HS-5 (cell line): ENCODE measurements around the gene SCUBE3.

ENCODE experiments used
- DNase-seq: peaks from one replicate; pipeline ENCODE4 v3.0.0-alpha.2; 2012; ENCODE audit warnings: low read depth

Gene SCUBE3

DNA sequence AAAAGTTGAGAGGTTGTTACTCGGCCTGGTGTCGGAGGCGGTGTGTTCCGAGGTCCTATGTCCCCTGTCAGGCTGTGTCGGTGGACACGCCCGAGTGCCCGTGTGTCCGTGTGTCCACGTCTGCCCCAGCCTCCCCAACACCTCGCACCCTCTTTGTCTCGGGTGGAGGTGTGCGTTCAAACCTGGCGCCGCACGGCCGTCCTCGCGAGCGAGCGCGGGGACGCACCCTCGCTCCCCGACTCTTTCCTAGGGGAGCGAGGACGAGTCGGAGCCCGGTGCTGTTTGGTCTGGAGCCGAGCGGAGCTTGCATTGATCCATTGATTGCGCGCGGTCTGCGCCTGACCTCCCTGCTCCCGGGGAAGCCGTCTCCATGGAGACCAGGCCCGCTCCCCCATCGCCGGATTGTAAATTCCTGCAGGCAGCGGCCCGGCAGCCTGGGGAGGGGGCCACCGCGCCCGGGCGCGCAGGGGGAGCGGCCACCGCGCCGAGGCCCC lies 411 bp upstream of the SCUBE3 start:
- DNase-seq, result no peak

DNA sequence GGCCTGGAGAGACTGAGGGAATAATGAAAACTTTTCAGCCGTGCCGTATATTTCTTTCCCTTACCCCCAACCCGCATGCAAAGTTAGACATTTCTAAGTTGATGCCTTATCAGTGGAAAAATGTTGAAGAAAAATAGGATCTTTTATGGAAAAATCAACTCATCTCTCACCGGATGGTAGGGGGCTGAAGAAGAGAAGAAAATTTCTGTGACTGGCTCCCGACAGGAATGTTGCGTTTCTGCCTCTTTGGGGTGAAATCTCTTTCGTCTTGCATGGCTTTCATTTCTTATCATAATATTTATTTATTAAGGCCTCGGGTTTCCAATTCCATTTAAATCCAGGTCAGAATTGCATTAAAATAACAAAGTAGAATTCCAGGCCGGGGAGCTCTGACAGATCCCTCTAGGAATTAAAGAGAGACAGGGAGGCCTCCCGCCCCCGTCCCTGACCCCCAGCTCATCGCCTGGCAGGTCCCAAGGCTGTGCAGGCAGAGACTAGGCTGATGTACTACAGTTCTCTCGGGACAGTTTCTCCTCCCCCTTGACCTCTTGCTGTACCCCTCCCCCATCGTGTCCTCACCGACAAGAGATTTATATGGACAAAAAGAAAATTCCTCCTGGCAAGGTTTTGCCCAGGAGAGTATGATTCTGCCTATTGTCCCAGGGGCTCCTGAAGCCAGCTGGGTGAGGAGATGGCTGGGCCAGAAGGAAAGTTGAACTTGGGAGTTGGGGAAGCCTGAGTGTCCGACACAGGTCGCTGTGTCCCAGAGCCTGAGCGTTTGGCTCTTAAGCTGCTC lies 1.3 kb downstream of the SCUBE3 start:
- no peak for DNase-seq

DNA sequence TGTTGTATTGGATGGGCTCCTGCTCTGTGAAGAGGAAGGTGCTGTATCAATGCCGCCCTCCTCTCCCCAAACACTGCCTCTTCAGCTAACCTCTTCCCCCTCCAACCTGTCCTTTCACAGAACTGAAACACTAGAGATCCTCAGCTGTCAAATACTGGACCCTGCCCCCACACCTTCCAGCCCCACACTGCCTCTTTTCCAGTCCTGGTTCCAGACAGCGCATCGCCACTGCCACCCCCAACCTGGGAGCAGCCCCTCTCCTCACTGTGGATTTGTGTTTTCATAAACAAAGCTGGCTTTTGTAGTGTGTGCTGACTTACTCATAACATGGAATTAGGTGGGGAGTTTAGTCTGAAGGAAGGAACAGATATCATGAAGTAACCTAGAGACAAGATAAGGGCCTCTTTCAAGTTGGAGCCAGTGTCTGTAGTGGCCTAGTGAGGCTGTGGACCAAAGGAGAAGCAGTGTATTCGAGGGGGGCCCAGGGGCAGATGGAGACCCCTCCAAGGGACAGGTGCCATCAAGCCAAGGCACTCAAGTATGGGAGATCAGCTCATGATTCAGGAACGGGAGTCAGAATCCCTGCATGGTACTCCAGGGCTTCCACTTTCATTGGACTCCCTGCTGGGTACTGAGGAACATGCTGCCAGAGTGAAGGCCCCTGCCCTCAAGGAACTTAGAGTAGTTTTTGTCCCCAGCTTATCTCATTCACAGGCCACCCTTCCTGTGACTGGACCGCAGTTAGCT lies 2.1 kb downstream of the SCUBE3 start:
- DNase-seq, result no peak

DNA sequence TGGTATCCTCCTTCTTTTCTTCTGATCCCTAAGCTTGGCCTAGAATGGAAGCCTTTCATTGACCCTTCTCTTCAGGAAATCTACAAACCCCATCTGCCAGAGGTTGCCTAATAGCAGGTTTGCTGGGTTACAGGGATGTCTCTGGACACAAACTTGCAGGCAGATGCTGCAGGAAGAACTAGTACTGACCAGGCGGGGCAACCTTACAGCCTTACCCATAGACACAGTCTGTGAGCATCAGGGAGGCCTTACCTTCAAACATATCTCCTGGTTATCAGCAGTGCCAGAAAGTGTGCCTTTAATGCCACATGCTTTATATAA lies 2.6 kb downstream of the SCUBE3 start:
- DNase-seq, result no peak

DNA sequence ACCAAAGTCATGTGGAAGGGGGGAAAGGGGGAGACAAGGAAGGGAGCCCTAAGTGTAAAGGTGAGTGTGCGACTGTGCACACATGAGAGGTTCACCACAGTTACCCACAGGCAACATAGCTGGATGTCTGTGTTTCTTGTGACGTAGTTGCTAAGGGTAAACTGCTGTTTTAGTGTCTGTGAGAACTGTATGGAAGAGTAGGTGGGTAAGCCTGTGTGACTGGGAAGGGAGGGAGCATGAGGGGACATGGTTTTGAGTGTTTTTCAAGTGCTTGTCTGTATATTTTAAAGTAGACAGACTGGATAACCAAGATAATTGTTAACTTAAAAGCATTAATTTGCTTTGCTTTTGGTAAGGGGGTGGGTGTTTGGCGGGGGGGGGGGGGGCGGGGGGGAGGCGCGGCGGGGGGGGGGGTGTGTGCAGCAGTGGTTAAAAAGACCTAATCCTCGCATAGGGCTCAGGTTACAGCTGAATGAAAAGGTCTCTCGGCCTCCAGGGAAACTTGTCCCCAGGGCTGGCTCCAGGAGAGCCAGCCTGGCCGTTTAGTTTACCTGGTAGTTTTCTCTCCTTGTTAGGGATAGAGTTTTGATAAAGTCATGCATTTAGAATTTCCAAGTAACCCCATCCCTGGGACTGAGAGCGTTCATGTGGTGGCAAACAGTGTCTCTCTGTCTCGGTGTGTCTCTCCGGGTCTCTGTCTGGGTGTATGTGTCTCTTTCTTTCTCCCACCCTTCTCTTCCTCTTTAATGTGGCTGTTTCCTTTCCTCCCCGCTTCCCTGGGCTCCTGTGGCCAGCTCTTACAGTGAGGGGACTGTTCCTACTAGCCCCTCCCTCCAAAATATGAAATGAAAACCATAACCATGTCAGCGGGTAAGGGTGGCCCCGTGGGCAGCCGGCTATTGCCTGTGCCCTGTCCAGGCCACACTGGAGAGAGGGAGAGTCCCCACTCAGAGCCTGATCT lies 3.4 kb downstream of the SCUBE3 start:
- DNase-seq, result no peak

DNA sequence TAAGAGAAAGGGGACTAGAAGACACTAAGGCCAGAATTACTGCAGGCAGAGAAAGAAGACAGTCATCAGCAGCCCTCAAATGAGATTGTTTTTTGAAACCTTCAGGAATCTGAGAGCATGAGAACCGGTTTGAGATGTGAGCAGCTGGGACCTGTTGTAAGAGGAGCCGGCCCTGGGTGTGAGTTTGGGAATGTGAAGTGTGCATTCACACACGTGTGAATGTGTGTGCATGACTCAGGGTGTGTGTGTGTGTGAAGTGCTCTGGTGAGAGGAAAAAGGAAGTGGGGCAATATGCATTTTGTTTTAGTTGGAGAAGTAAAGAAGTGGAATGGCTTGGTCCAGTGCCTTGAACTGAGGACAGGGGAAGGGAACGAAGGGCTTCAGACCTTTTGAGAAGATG lies 4.3 kb downstream of the SCUBE3 start:
- no peak for DNase-seq

DNA sequence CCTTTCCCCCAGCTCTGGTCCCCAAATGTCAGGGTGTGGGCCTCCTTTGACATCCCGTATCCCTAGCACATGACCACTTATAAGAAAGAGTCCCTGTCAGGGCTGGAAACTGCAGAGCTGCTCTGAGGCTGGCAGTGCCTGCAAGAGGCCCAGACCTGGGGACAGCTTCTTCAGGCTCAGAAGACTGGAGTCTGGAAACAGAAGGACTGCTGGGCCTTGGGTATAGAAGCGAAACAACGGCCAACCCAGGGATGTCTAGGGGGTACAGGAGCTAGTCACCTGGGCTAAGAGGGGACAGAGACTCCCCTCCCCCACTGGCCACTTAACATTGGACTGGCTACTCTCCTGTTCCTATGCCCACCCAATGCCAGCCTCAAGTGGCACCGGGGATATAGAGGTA lies 4.7 kb downstream of the SCUBE3 start:
- no peak for DNase-seq

DNA sequence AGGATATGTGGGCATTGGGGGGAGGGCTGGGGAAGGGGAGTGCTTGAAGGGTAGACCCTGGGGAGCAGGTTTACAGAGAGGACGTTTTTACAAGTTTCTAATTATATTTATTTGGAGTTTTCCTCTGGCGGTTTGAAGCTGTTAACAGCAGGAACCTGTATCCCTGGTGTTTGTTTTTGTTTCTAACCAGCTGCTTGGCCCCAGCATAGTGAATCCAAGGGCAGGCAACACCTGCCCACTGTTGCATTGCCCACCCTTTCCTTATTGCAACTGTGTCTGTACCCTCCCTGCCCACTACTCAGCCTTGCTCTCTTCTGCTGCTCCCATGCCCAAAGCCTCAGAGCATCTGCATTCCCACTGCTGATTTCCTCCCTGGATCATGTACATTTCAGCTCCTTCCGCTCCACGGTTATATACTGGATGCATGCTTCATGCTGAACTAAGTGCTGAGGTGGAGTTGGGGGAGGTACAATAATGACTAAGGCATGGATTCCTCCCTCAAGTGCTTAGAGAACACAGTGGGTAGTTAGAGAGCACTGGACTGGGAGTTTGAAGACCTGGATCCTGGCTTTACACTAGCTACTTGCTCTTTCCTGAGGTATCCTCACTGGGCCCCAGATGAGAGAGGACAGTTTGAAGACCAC lies 6.0 kb downstream of the SCUBE3 start:
- DNase-seq, result no peak

DNA sequence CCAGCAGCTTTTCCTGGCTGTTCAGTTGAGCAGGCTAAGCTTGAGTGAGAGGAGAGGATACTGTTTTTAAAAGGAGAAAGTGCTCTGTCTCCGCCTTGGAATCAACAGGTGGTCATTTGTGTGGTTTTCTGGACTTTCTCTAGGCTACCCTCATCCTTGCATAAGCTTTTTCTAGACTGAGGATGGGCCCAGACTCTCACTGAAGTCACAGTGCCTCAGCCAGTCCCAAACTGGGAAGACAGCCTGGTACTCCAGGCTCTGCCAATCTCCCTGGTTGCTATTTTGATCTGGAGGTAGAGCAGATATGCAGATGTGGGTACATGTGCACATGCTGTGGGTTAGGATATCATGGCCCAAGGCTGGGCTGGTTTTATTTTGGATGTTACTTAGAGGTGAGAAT lies 7.0 kb downstream of the SCUBE3 start:
- no peak for DNase-seq

DNA sequence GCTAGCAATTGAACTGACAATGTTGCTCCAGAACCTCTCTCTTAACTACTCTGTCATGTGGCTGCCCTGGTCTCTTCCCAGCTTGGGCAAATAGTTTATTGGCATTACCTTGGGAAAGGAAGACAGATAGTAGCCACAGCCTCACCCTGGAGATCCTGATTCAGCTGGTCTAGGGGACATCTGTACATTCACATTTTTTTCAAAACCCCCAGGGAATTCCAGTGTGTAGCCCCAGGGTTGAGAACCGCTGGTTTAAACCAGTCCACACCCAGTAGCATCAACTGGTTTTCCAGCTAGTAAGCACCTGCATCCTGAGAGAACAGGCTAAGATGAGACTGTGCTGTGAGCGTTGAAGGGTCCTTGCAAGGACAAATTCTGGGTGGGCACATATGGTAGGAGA lies 9.6 kb downstream of the SCUBE3 start:
- DNase-seq, result no peak

DNA sequence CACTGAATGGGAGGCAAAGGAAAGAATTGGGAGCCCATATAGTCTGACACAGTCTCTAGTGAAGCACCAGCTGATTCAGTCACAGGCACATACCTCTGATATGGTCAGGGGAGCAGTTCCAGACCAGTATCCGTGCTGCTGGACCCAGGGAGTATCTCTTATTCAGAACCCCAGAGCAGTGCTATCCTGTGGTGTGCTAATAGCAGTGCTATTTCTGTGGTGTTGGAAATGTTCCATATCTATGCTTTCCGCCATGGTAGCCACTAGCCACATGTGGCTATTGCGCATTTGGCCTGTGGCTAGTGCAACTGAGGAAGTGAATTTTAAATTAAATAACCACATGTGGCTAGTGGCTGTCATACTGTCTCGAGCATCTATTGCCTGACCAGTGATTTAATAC lies 11.0 kb downstream of the SCUBE3 start:
- no peak for DNase-seq

DNA sequence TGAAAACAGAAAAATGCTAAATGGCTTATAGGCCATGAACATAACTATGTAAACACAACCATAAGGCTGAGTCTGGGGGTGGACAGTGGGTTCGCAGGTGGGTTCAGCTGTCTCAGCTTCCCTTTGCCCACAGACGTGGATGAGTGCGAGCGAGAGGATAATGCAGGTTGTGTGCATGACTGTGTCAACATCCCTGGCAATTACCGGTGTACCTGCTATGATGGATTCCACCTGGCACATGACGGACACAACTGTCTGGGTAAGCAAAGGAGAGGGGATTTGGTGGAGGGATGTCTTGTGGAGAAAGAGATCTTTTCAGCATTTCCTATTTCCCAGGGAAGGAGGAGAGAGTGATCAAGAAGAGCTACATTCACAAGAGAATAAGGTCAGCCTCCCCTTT lies 14.7 kb downstream of the SCUBE3 start:
- no peak for DNase-seq

DNA sequence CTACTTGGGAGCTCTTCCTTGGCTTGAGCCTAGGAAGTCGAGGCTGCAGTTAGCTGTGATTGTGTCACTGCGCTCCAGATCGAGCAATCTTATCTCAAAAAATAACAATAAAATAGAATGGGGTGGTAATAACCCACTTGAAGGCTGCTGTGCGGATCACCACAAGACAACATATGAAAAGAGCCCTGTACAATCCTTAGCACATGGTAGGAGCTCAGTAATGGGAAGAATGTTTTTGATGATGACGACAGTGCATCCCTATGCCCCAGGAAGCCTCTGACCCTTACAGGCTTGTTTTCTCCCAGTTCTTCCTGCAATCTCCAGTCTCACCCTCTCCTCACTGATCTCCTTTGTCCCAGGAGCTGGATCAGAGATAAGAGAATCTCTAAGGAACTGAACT lies 15.5 kb downstream of the SCUBE3 start:
- no peak for DNase-seq

DNA sequence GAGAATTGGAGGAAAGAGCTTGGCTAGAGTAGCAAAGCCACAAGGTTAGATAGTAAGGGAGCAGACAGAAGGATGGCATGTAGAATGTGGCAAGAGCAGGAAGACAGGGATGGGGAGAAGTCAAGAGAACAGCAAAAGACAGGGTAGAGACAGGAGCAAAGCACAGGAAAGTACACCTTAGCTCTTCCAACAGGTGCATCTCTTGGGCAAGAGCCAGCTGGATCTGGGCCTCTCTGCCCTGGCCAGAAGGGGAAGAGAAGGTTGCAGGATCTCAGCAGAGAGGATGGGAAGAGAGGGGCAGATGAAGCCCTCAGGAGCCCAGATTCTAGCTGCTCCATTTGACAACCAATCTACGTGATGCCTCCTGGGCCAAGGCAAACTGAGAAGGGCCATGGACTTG lies 16.7 kb downstream of the SCUBE3 start:
- DNase-seq, result no peak

DNA sequence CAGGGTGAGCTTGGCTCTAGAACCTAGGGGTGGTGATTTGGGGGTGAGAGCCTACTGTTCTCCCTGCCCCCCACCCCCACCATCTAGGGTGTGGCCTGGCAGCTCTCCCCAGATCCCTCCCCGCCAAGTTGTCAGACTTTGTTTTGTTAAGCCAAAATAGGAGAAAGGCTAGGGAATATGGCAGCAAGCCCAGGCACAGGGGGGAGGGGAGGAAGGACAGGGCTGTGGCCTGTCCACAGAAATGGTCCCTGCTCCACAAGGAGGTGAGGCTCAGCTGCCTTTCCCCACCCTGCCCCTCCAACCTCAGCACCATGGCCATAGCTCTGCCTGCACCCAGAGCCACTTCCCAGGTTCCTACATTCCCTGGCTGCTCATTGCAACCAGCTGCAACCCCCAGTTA lies 17.2 kb downstream of the SCUBE3 start:
- no peak for DNase-seq

DNA sequence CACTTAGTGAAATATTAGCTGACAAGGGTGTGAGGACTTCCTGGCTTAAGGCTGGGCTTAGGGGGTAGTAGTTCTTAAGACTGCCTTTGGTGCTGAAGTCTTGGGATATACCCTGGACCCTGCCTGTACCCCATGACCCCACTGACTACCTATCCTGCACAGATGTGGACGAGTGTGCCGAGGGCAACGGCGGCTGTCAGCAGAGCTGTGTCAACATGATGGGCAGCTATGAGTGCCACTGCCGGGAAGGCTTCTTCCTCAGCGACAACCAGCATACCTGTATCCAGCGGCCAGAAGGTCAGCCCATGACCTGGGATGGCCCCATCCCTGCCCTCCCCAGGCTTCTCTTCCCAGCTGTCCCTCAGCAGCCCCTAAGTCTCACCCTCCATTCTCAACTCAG lies 17.8 kb downstream of the SCUBE3 start:
- DNase-seq, result no peak

DNA sequence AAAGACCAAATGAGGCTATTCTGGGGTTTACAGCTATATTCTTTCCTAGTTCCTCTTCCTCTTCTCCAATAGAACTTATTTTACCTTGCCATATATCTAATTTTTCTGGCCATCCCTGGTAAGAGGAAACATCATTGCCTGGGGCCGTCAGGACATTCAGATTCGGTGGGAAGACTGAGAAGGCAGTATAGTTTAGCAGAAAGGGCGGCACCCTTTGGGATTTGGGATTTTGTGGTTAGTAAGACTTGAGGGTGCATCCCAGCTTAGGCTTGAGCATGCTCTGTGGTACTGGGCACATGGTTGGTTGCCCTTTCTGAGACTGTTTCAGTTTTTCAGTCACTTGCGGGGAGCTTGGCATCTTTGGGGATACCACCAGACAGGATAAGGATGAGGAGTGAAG lies 21.1 kb downstream of the SCUBE3 start:
- no peak for DNase-seq

DNA sequence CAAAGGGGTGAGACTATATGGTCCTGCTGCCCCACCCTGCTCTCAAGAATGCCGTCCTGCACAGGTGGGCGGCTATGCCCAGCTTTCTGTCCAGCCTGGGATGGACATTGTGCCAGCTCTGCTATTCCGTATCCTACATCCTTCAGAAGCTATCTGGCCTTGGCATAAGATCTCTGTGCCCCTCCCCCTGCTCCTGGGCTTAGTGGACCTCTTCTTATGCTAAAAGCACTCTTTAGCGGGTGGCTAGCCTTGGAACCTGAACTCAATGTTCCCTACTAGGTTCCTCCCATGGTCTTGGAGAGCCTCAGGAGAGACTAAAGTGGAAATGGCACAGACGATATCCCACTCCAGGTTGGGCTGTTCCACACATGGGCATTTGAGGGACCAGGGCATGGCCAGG lies 22.5 kb downstream of the SCUBE3 start:
- DNase-seq, result no peak

DNA sequence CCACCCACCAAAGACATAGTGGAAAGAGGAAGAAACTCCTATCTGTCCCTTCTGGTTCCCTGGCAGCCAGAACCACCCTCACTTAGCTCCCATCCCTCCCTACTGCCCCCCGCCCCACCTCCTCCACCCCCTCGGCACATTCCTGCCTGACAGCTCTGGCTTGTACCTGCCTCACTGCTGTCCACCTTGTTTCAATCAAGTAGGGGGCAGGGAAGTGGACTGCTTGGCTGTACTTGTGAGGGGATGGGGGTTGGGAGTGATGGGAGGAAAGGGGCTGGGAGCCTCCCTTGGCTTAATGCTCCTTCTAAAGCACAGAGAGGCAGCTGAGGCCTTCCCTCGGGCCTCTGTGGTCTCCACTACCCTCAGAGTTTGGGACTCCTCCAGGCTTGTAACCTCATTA lies 23.7 kb downstream of the SCUBE3 start:
- DNase-seq, result no peak

DNA sequence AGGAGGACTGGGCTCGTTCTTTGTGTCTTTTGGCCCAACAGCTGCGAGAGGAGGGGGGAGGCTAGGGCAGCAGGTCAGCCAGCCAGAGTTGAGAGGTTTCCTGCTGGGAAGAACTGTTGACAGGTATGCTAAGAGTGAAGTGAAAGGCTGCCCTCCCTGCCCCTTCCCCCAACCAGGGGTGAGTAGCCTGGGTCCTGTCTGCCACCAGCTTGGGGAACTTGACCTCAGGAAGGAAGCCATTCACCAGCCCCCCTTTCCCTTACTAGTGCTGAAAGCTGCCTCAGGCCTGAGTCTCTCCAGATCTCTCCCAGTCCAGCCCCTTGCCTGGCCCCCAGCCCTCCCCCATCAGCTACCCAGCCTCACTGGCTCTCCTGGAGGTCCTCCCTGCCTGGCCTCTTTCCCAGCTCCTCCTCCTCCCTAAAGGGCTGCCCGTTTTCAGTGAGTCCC lies 25.1 kb downstream of the SCUBE3 start:
- no peak for DNase-seq

DNA sequence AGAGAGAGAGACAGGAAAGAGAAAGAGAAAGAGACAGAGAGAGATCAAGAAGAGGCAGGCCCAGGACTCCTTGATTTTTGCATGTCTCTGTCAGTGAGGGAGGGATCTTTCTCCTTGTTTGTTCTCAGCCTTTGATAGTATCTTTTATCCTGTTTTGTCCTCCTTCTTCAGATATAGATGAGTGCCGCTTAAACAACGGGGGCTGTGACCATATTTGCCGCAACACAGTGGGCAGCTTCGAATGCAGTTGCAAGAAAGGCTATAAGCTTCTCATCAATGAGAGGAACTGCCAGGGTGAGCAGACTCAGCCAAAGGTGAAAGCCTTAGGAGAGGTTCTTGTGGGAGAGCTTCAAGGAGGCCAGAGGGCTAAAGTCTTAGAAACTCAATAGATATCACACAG lies 25.8 kb downstream of the SCUBE3 start:
- DNase-seq, result no peak
